Measurements from ENCODE around the gene MAPK8IP3.
A peak's percentile ranks its signal among the peaks of the same experiment; 100 is the strongest.
"Not testable (repeated sequence)": the region's sequence is repeated elsewhere in the genome, so short reads cannot be mapped to it uniquely, and the experiment has no call there.

The MAPK8IP3 gene

GRCh38 chr16:1713933-1714332, 7.9 kb downstream of the MAPK8IP3 start:
- no peak for DNase-seq

GRCh38 chr16:1715220-1715619, 9.2 kb downstream of the MAPK8IP3 start:
- no peak for DNase-seq

- DNase-seq, result not testable (repeated sequence)
These were observed 12.2 kb downstream of the MAPK8IP3 start for GRCh38 chr16:1718236-1718635.

GRCh38 chr16:1719559-1720229, 13.7 kb downstream of the MAPK8IP3 start:
- peak; percentile 34 for DNase-seq

- no peak for DNase-seq
These were observed 15.4 kb downstream of the MAPK8IP3 start for GRCh38 chr16:1721372-1721771.

- DNase-seq, result peak; percentile 1
These were observed 17.6 kb downstream of the MAPK8IP3 start for GRCh38 chr16:1723450-1724147.

GRCh38 chr16:1724491-1724890, 18.5 kb downstream of the MAPK8IP3 start:
- DNase-seq, result no peak

GRCh38 chr16:1726661-1727502, 20.9 kb downstream of the MAPK8IP3 start:
- DNase-seq, result no peak

- DNase-seq, result no peak
These were observed 21.9 kb downstream of the MAPK8IP3 start for GRCh38 chr16:1727651-1728624.

GRCh38 chr16:1729026-1729425, 23.0 kb downstream of the MAPK8IP3 start:
- no peak for DNase-seq

GRCh38 chr16:1729445-1729844, 23.4 kb downstream of the MAPK8IP3 start:
- no peak for DNase-seq

GRCh38 chr16:1731073-1731472, 25.1 kb downstream of the MAPK8IP3 start:
- DNase-seq, result no peak

- DNase-seq, result no peak
These were observed 25.6 kb downstream of the MAPK8IP3 start for GRCh38 chr16:1731603-1732002.

- DNase-seq, result no peak
These were observed 26.1 kb downstream of the MAPK8IP3 start for GRCh38 chr16:1732071-1732470.

- DNase-seq, result not testable (repeated sequence)
These were observed 26.6 kb downstream of the MAPK8IP3 start for GRCh38 chr16:1732551-1732987.

- no peak for DNase-seq
These were observed 28.1 kb downstream of the MAPK8IP3 start for GRCh38 chr16:1734123-1734522.

GRCh38 chr16:1734816-1735215, 28.8 kb downstream of the MAPK8IP3 start:
- DNase-seq, result no peak

GRCh38 chr16:1740234-1740633, 34.2 kb downstream of the MAPK8IP3 start:
- DNase-seq, result no peak

- no peak for DNase-seq
These were observed 34.9 kb downstream of the MAPK8IP3 start for GRCh38 chr16:1740781-1741490.

GRCh38 chr16:1741553-1742165, 35.7 kb downstream of the MAPK8IP3 start:
- DNase-seq, result no peak

All from NCI-H774 (cell line).